Activated T-helper 2 cell treated with anti-CD3 and anti-CD28 coated beads, Interferon-gamma antibody, Interleukin-2, Interleukin-4, amounts not matched to agents 10 μg/mL and 5 μg/mL and 100 μg/mL, durations not matched to agents 14 hours and 24 hours and 36 hours (primary cell): Measurements from ENCODE around the gene TMEM52B. TPM values are rescaled to one million over a fixed set of nuclear protein-coding genes. Genes with fewer than 3 reads are reported as not detected.

Experiments used
- total RNA-seq: library from RNA; stranded (reverse); gene quantifications from 2 replicates; pipeline ENCODE4 v1.2.3, GENCODE V29; 2022

Gene TMEM52B
- total RNA-seq, 1 donor from 2014 or later = not detected

Other genes starting within 250 kb of the TMEM52B start
- gene CLEC2A, start 246.7 kb upstream of the TMEM52B start, total RNA-seq = not detected in 2 replicates
- 0.30 and 0.32 TPM in 2 replicates for gene CLEC12A, start 207.6 kb upstream of the TMEM52B start, total RNA-seq
- not detected in 2 replicates for gene CLEC1B, start 179.9 kb upstream of the TMEM52B start, total RNA-seq
- not detected in 2 replicates for gene CLEC12B, start 168.4 kb upstream of the TMEM52B start, total RNA-seq
- gene CLEC9A, start 148.3 kb upstream of the TMEM52B start, total RNA-seq = not detected in 2 replicates
- not detected in 2 replicates for gene CLEC1A, start 80.0 kb upstream of the TMEM52B start, total RNA-seq
- not detected in 2 replicates for gene CLEC7A, start 48.8 kb upstream of the TMEM52B start, total RNA-seq
- not detected in 2 replicates for gene OLR1, start 6.9 kb upstream of the TMEM52B start, total RNA-seq
- 4.0 and 5.2 TPM in 2 replicates for gene GABARAPL1, start 33.8 kb downstream of the TMEM52B start, total RNA-seq
- 3.3 and 3.5 TPM in 2 replicates for gene KLRD1, start 128.8 kb downstream of the TMEM52B start, total RNA-seq
- gene KLRK1, start 211.0 kb downstream of the TMEM52B start, total RNA-seq = 0.69 and 0.75 TPM in 2 replicates
- not detected in 2 replicates for gene KLRC4, start 230.7 kb downstream of the TMEM52B start, total RNA-seq
- gene KLRC3, start 241.6 kb downstream of the TMEM52B start, total RNA-seq = not detected in 2 replicates